Muscle layer of colon (tissue), 2 donors: ENCODE measurements around the gene DPH5.
"Not testable (repeated sequence)": the region's sequence is repeated elsewhere in the genome, so short reads cannot be mapped to it uniquely, and the experiment has no call there.

Experiments used
- H3K27ac ChIP-seq: one replicate; pipeline ENCODE4 v1.7.0; 2013; ENCODE audit warnings: low read depth, mild to moderate bottlenecking, low read length, moderate library complexity
- H3K27me3 ChIP-seq, 2 donors: one replicate each; pipeline ENCODE4 v1.7.0; 2013; ENCODE audit warnings: low read length in 2 of 2, mild to moderate bottlenecking in 2 of 2; ENCODE audit not compliant: insufficient read depth in 2 of 2, control insufficient read depth in 1 of 2
- H3K36me3 ChIP-seq: one replicate; pipeline ENCODE4 v1.7.0; 2013; ENCODE audit warnings: mild to moderate bottlenecking, low read length; ENCODE audit not compliant: insufficient read depth
- H3K4me1 ChIP-seq: one replicate; pipeline ENCODE4 v1.7.0; 2013; ENCODE audit warnings: mild to moderate bottlenecking, low read length; ENCODE audit not compliant: insufficient read depth
- H3K4me3 ChIP-seq, 2 donors: one replicate each; pipeline ENCODE4 v1.7.0; 2013; ENCODE audit warnings: low read length in 2 of 2, low read depth in 1 of 2, mild to moderate bottlenecking in 1 of 2, moderate library complexity in 1 of 2
- H3K9ac ChIP-seq: one replicate; pipeline ENCODE4 v1.7.0; 2013; ENCODE audit warnings: low read length
- H3K9me3 ChIP-seq: one replicate; pipeline ENCODE4 v1.7.0; 2013; ENCODE audit warnings: mild to moderate bottlenecking, low read length
- donor health status: abdominal sarcoma.
- donor health status: Adenocarcinoma of cecum.

Gene DPH5

DNA sequence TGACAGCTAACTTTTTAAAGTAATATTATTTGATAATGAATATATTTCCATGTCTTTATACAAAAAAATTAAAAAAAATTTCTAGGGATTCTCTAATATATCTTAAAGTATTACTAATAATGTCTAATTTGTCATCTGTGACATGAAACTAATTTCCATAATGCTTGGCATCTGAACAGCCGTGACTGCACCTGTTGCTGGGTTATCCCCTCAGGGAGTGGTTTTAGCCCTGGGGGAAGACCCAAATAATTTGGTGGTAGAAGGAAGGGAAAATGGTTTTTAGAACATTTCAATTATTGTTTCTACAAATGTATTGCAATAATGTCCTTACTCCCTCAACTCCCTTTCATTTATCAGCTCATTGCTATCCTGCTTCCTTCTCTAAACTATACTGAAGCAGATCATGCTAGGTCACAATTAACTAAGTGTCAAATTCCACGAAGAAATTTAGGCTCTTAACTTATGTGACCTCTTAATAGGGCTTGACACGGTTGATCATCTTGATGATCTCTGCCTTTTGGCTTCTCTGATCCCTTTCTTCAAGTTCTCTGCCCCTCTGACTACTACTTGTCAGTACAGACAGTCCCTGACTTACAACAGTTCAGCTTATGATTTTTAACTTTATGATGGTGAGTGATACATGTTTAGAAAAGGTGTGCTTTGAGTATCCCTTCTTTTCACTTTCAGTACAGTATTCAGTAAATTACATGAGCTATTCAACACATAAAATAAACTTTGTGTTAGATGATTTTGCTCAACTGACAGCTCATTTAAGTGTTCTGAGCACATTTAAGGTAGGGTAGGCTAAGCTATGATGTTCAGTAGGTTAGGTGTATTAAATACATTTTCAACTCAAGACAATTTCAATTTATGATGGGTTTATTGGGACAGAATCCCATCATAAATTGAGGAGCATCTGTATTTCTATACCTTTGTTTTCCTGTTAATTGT is 26.4 kb upstream of the DPH5 start:
- Histone ChIP-seq H3K4me1 (no peaks in the 10 kb centered on the region), H3K4me3 (no peak overlapping the region), H3K36me3 (no peaks in the 10 kb centered on the region), H3K9me3 (no peaks in the 10 kb centered on the region), H3K27ac (no peak overlapping the region), H3K27me3 (no peaks in the 10 kb centered on the region), H3K9ac (no peak overlapping the region)

GRCh38 chr1:101050869-101051268 is 25.3 kb upstream of the DPH5 start:
- Histone ChIP-seq H3K27ac (no peak overlapping the region), H3K4me3 (no peak overlapping the region), H3K36me3 (no peaks in the 10 kb centered on the region), H3K27me3 (no peaks in the 10 kb centered on the region), H3K9ac (no peak overlapping the region), H3K9me3 (no peaks in the 10 kb centered on the region), H3K4me1 (no peaks in the 10 kb centered on the region)

GRCh38 chr1:101044749-101045148 is 19.2 kb upstream of the DPH5 start:
- H3K27me3 ChIP-seq, result no peaks in the 10 kb centered on the region
- H3K4me3 ChIP-seq, result no peak overlapping the region
- no peaks in the 10 kb centered on the region for H3K36me3 ChIP-seq
- H3K9ac ChIP-seq, result no peak overlapping the region
- H3K27ac ChIP-seq, result no peak overlapping the region
- no peaks in the 10 kb centered on the region for H3K9me3 ChIP-seq
- H3K4me1 ChIP-seq, result no peaks in the 10 kb centered on the region

GRCh38 chr1:101044259-101044658 is 18.7 kb upstream of the DPH5 start:
- no peak overlapping the region for H3K4me3 ChIP-seq
- no peaks in the 10 kb centered on the region for H3K9me3 ChIP-seq
- no peaks in the 10 kb centered on the region for H3K36me3 ChIP-seq
- H3K4me1 ChIP-seq, result no peaks in the 10 kb centered on the region
- H3K27me3 ChIP-seq, result no peaks in the 10 kb centered on the region
- no peak overlapping the region for H3K27ac ChIP-seq
- H3K9ac ChIP-seq, result no peak overlapping the region

DNA sequence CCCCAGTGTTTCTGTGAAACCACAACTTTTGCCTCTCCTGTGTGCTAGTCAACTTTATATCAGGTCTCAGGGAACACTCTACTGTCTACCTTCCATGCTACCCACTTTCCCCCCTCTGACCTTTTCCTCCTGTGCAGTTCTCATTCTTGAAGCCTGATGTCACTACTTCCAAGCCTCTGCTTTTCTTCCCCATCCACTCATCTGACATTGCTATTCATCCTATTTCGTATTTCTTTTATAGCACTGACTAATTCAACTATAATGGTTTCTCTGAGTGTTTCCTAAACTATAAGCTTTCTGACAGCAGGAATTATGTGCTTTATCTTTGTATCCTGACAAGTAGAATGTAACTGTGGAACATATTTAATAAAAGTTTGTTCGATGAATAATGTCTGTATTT is 18.2 kb upstream of the DPH5 start:
- no peaks in the 10 kb centered on the region for H3K9me3 ChIP-seq
- no peak overlapping the region for H3K27ac ChIP-seq
- H3K36me3 ChIP-seq, result no peaks in the 10 kb centered on the region
- H3K4me3 ChIP-seq, result no peak overlapping the region
- no peaks in the 10 kb centered on the region for H3K4me1 ChIP-seq
- no peak overlapping the region for H3K9ac ChIP-seq
- no peaks in the 10 kb centered on the region for H3K27me3 ChIP-seq

DNA sequence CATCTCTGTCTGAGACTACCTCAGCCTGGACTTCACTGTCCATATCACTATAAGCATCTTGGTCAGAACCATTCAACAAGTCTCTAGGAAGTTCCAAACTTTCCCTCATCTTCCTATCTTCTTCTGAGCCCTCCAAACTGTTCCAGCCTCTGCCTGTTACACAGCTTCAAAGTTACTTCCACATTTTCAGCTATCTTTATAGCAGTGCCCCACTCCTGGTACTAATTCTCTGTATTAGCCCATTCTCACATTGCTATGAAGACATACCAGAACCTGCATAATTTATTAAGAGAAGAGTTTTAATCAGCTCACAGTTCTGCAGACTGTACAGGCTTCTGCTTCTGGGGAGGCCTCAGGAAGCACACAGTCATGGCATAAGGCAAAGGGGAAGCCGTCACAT is 15.7 kb upstream of the DPH5 start:
- no peak overlapping the region for H3K4me3 ChIP-seq
- no peaks in the 10 kb centered on the region for H3K36me3 ChIP-seq
- H3K27ac ChIP-seq, result no peak overlapping the region
- H3K27me3 ChIP-seq, result no peaks in the 10 kb centered on the region
- no peak overlapping the region for H3K9ac ChIP-seq
- no peaks in the 10 kb centered on the region for H3K9me3 ChIP-seq
- H3K4me1 ChIP-seq, result no peaks in the 10 kb centered on the region

GRCh38 chr1:101040666-101041065 is 15.1 kb upstream of the DPH5 start:
- Histone ChIP-seq H3K36me3 (no peaks in the 10 kb centered on the region), H3K27me3 (no peaks in the 10 kb centered on the region), H3K4me1 (no peaks in the 10 kb centered on the region), H3K9me3 (no peaks in the 10 kb centered on the region), H3K4me3 (no peak overlapping the region), H3K27ac (no peak overlapping the region), H3K9ac (no peak overlapping the region)

DNA sequence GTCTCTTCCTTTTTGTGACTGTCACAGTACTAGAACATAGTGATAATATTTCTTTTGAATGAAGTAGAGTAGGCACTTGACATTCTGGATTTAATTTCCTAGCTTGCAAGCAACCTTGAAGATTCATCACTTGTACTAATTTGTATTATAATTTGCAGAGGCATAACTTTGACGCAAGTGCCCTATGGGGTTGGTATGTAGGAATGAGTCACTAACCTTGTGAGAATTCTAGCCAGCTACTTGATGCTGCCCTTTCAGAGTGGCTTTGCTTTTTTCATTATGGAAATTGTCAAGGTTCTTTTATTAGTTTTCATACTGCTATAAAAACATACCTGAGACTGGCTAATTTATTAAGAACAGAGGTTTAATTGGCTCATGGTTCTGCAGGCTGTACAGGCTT is 13.7 kb upstream of the DPH5 start:
- H3K36me3 ChIP-seq, result no peaks in the 10 kb centered on the region
- H3K4me3 ChIP-seq, result no peak overlapping the region
- no peaks in the 10 kb centered on the region for H3K9me3 ChIP-seq
- H3K4me1 ChIP-seq, result no peaks in the 10 kb centered on the region
- H3K9ac ChIP-seq, result no peak overlapping the region
- H3K27me3 ChIP-seq, result no peaks in the 10 kb centered on the region
- no peak overlapping the region for H3K27ac ChIP-seq

- no peaks in the 10 kb centered on the region for H3K9me3 ChIP-seq
- H3K27ac ChIP-seq, result no peak overlapping the region
- no peaks in the 10 kb centered on the region for H3K27me3 ChIP-seq
- H3K36me3 ChIP-seq, result no peaks in the 10 kb centered on the region
- H3K9ac ChIP-seq, result no peak overlapping the region
- H3K4me3 ChIP-seq, result no peak overlapping the region
- no peaks in the 10 kb centered on the region for H3K4me1 ChIP-seq
These were observed 11.7 kb upstream of the DPH5 start for GRCh38 chr1:101037316-101037715.

- Histone ChIP-seq H3K4me1 (no peaks in the 10 kb centered on the region), H3K9ac (no peak overlapping the region), H3K4me3 (no peak overlapping the region), H3K27ac (no peak overlapping the region), H3K36me3 (no peaks in the 10 kb centered on the region), H3K9me3 (no peaks in the 10 kb centered on the region), H3K27me3 (no peaks in the 10 kb centered on the region)
These were observed 7.4 kb upstream of the DPH5 start for GRCh38 chr1:101033017-101033416.

DNA sequence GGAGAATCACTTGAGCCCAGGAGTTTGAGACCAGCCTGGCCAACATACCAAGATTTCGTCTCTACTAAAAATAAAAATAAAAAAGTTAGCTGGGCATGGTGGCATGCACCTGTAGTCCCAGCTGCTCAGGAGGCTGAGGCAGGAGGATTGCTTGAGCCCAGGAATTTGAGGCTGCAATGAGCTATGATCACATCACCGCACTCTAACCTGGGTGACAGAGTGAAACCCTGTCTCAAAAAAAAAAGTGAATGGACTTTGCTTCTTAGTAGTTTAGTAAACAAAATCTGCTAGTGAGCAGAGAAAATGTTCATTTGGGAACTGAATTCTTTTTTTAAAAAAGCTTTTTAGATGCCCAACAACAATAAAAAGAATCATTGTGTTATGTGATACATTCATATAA is 6.5 kb upstream of the DPH5 start:
- not testable (repeated sequence) for H3K4me3 ChIP-seq, H3K9me3 ChIP-seq, H3K9ac ChIP-seq, H3K27ac ChIP-seq, H3K36me3 ChIP-seq, H3K4me1 ChIP-seq, H3K27me3 ChIP-seq

- Histone ChIP-seq H3K27me3 (no peaks in the 10 kb centered on the region), H3K9me3 (no peaks in the 10 kb centered on the region), H3K4me1 (peaks cover 6% of the 10 kb centered on the region), H3K9ac (no peak overlapping the region), H3K27ac (no peak overlapping the region), H3K36me3 (no peaks in the 10 kb centered on the region), H3K4me3 (no peak overlapping the region)
These were observed 5.3 kb upstream of the DPH5 start for GRCh38 chr1:101030881-101031280.
